GM23338 (cell line): ENCODE results near the gene GOLGB1. TPM values are rescaled to one million over a fixed set of nuclear protein-coding genes. Genes with fewer than 3 reads are reported as not detected.

ENCODE experiments used
- ATAC-seq: fragments of 200-7000 bp; cut with Tn5 transposase; 3 replicates; pipeline ENCODE4 v1.9.1; 2020
- DNase-seq: peaks from one replicate; pipeline ENCODE4 v3.0.0-alpha.2; 2015; ENCODE audit warnings: low spot score
- H2AFZ ChIP-seq: fragments of 200-600 bp; sonication (generic); 2 replicates; pipeline ENCODE4 v1.8.0; 2016; ENCODE audit warnings: antibody characterized with exemption, mild to moderate bottlenecking, moderate library complexity
- H3F3A ChIP-seq: fragments of 200-600 bp; sonication (generic); replicated peaks from 2 replicates; pipeline ENCODE4 v1.8.0; 2017; ENCODE audit warnings: antibody characterized with exemption, mixed run types, low read depth
- H3K27ac ChIP-seq: fragments of 200-600 bp; sonication (generic); 2 replicates; pipeline ENCODE4 v1.6.1; 2016; ENCODE audit warnings: low read depth
- H3K27me3 ChIP-seq: fragments of 200-600 bp; sonication (generic); 2 replicates; pipeline ENCODE4 v1.8.0; 2016; ENCODE audit warnings: mild to moderate bottlenecking, mixed run types, moderate library complexity; ENCODE audit not compliant: insufficient read depth
- H3K36me3 ChIP-seq: fragments of 200-600 bp; sonication (generic); 2 replicates; pipeline ENCODE4 v1.8.0; 2016; ENCODE audit warnings: mild to moderate bottlenecking; ENCODE audit not compliant: insufficient read depth
- H3K4me1 ChIP-seq: fragments of 200-600 bp; sonication (generic); 2 replicates; pipeline ENCODE4 v1.8.0; 2016; ENCODE audit warnings: mild to moderate bottlenecking, moderate library complexity; ENCODE audit not compliant: insufficient read depth
- H3K4me2 ChIP-seq: fragments of 200-600 bp; sonication (generic); 2 replicates; pipeline ENCODE4 v1.7.1; 2017; ENCODE audit warnings: mixed run types
- H3K4me3 ChIP-seq: fragments of 200-600 bp; sonication (generic); 2 replicates; pipeline ENCODE4 v1.6.1; 2016; ENCODE audit warnings: mixed run types
- H3K79me2 ChIP-seq: fragments of 200-600 bp; sonication (generic); replicated peaks from 2 replicates; pipeline ENCODE4 v1.8.0; 2017; ENCODE audit warnings: mild to moderate bottlenecking; ENCODE audit not compliant: insufficient read depth
- H3K9me2 ChIP-seq: fragments of 200-600 bp; sonication (generic); 2 replicates; pipeline ENCODE4 v1.8.0; 2017; ENCODE audit not compliant: insufficient read depth
- H4K20me1 ChIP-seq: fragments of 200-600 bp; sonication (generic); replicated peaks from 2 replicates; pipeline ENCODE4 v1.8.0; 2017; ENCODE audit warnings: mild to moderate bottlenecking; ENCODE audit not compliant: insufficient read depth
- H3K27ac Mint-ChIP-seq: 2 replicates; pipeline ENCODE4 v1.8.0; 2020; ENCODE audit warnings: inconsistent platforms, mild to moderate bottlenecking, moderate library complexity, mixed read lengths
- H3K27me3 Mint-ChIP-seq: 3 replicates; pipeline ENCODE4 v1.8.0; 2022; ENCODE audit warnings: low read depth, mild to moderate bottlenecking, moderate library complexity, mixed read lengths, inconsistent platforms; ENCODE audit not compliant: insufficient read depth, poor library complexity
- H3K36me3 Mint-ChIP-seq: 3 replicates; pipeline ENCODE4 v1.8.0; 2021; ENCODE audit warnings: low read depth, mild to moderate bottlenecking, inconsistent platforms, moderate library complexity, mixed read lengths
- H3K4me1 Mint-ChIP-seq: 3 replicates; pipeline ENCODE4 v1.8.0; 2020; ENCODE audit warnings: mild to moderate bottlenecking, inconsistent platforms, mixed read lengths
- H3K4me3 Mint-ChIP-seq: 3 replicates; pipeline ENCODE4 v1.8.0; 2021; ENCODE audit warnings: moderate library complexity, mild to moderate bottlenecking, inconsistent platforms, mixed read lengths
- H3K9me3 Mint-ChIP-seq: 3 replicates; pipeline ENCODE4 v1.8.0; 2020; ENCODE audit warnings: moderate library complexity, mild to moderate bottlenecking, inconsistent platforms, mixed read lengths
- CREB1 ChIP-seq: fragments of 250-450 bp; sonication (Bioruptor Pico); IDR thresholded peaks from 2 replicates; pipeline ENCODE4 v1.5.0; 2020; ENCODE audit warnings: low read depth, mild to moderate bottlenecking, moderate library complexity
- CTCF ChIP-seq, 2 experiments: fragments of 200-600 bp in 1 of 2; sonication (generic) in 1 of 2; conservative IDR thresholded peaks; 2 replicates each; pipeline versions ENCODE4 v1.5.1 to v1.6.1; 2016 to 2017; ENCODE audit warnings: antibody characterized with exemption in 2 of 2, low read depth in 2 of 2, mild to moderate bottlenecking in 2 of 2, moderate library complexity in 1 of 2
- ETS1 ChIP-seq: IDR thresholded peaks from 2 replicates; pipeline ENCODE4 v1.6.1; 2016; ENCODE audit warnings: antibody characterized with exemption
- EZH2phosphoT487 ChIP-seq: fragments of 200-600 bp; sonication (generic); IDR thresholded peaks from one replicate; pipeline ENCODE4 v1.8.1; 2018; ENCODE audit warnings: antibody characterized with exemption; ENCODE audit not compliant: unreplicated experiment
- JUNB ChIP-seq: IDR thresholded peaks from one replicate; pipeline ENCODE4 v1.6.1; 2016; ENCODE audit warnings: antibody characterized with exemption; ENCODE audit not compliant: unreplicated experiment
- NANOG ChIP-seq: IDR thresholded peaks from 2 replicates; pipeline ENCODE4 v1.6.1; 2016; ENCODE audit warnings: antibody characterized with exemption, borderline replicate concordance
- POLR2AphosphoS5 ChIP-seq: IDR thresholded peaks from 2 replicates; pipeline ENCODE4 v1.6.1; 2016; ENCODE audit warnings: antibody characterized with exemption, low read depth
- REST ChIP-seq: IDR thresholded peaks from one replicate; pipeline ENCODE4 v1.6.1; 2018; ENCODE audit warnings: antibody characterized with exemption; ENCODE audit not compliant: unreplicated experiment
- STAT1 ChIP-seq: IDR thresholded peaks from one replicate; pipeline ENCODE4 v1.6.1; 2016; ENCODE audit warnings: antibody characterized with exemption; ENCODE audit not compliant: unreplicated experiment
- ZNF114 ChIP-seq: fragments of 250-450 bp; sonication (Bioruptor Pico); IDR thresholded peaks from 2 replicates; pipeline ENCODE4 v1.5.0; 2020; ENCODE audit warnings: mild to moderate bottlenecking, moderate library complexity
- ZNF331 ChIP-seq: fragments of 250-450 bp; sonication (Bioruptor Pico); IDR thresholded peaks from 2 replicates; pipeline ENCODE4 v1.5.0; 2020; ENCODE audit warnings: low read depth, mild to moderate bottlenecking, moderate library complexity
- ZNF462 ChIP-seq: fragments of 250-450 bp; sonication (Bioruptor Pico); IDR thresholded peaks from 2 replicates; pipeline ENCODE4 v1.5.0; 2020; ENCODE audit warnings: mild to moderate bottlenecking, moderate library complexity
- polyA plus RNA-seq: library from polyadenylated mRNA; unstranded; fragments of >200 nt; fragmentation: Nextera tagmentation; extraction: Ambion mirVana; gene quantifications from 2 replicates; pipeline ENCODE4 v1.2.1, GENCODE V29; 2016
- total RNA-seq: library from RNA; depleted of rRNA; stranded (reverse); fragments of >200 nt; shearing (Covaris generic); gene quantifications from 2 replicates; pipeline ENCODE4 v1.2.3, GENCODE V29; 2014

Gene GOLGB1
- total and polyA plus RNA-seq, 2 experiments from 2014 or later: 34.5 to 56.8 TPM

GRCh38 chr3:121637922-121638321, 111.6 kb downstream of the GOLGB1 start (continued):
- TF ChIP-seq ETS1 (no peak), CTCF (conservative IDR thresholded peaks at IDR 0.05; ENCODE audit: low read depth in 2 of 2) (no peak), POLR2AphosphoS5 (no peak)

GRCh38 chr3:121630355-121630754, 119.2 kb downstream of the GOLGB1 start:
- H3K36me3 Mint-ChIP-seq: no peaks in the 10 kb centered on the region; the same call in 2 of the 3 replicates
- 0 out of 2 replicates have a peak, but pooled peaks cover 11% of the 10 kb centered on the region for H3K4me1 ChIP-seq
- ATAC-seq (no peak), DNase-seq (no peak)
- H3F3A ChIP-seq: no peaks in the 10 kb centered on the region
- H3K79me2 ChIP-seq: no peaks in the 10 kb centered on the region
- no peak overlapping the region for H3K4me3 ChIP-seq
- H3K27ac ChIP-seq: no peak overlapping the region
- H2AFZ ChIP-seq: no peak overlapping the region; the same call in 1 of the 2 replicates
- H3K27me3 Mint-ChIP-seq: peaks cover 6% of the 10 kb centered on the region
- peaks cover 13% of the 10 kb centered on the region for H3K4me1 Mint-ChIP-seq
- peaks cover 9% of the 10 kb centered on the region; the same call in 1 of the 2 replicates for H3K9me2 ChIP-seq
- no peak overlapping the region for H3K27ac Mint-ChIP-seq
- no peaks in the 10 kb centered on the region for H3K27me3 ChIP-seq
- no peak overlapping the region for H3K4me3 Mint-ChIP-seq
- no peaks in the 10 kb centered on the region for H4K20me1 ChIP-seq
- H3K36me3 ChIP-seq: no peaks in the 10 kb centered on the region
- H3K9me3 Mint-ChIP-seq: no peaks in the 10 kb centered on the region; the same call in 2 of the 3 replicates
- H3K4me2 ChIP-seq: no peak overlapping the region
- TF ChIP-seq POLR2AphosphoS5: no peak
- no peak for TF ChIP-seq ZNF114 (CRISPR knock-in tag)
- no peak for TF ChIP-seq REST
- no peak for TF ChIP-seq ETS1
- TF ChIP-seq CREB1: no peak
- TF ChIP-seq ZNF462 (CRISPR knock-in tag): no peak
- TF ChIP-seq JUNB: no peak
- TF ChIP-seq ZNF331 (CRISPR knock-in tag): no peak
- no peak for TF ChIP-seq STAT1
- no peak for TF ChIP-seq NANOG
- no peak for TF ChIP-seq EZH2phosphoT487
